GM21717 (cell line): ENCODE measurements around the gene KCNH8.

Experiments used
- ATAC-seq: cut with Tn5 transposase; IDR thresholded peaks from one replicate; pipeline ENCODE4 v1.9.1; 2021; ENCODE audit warnings: mild to moderate bottlenecking, moderate library complexity; ENCODE audit not compliant: unreplicated experiment

Gene KCNH8

GRCh38 chr3:19576343-19576742 is 428.0 kb downstream of the KCNH8 start:
- no peak for ATAC-seq
